ENCODE results near the gene GBP4.

The GBP4 gene

GRCh38 chr1:89169166-89169565 lies 29.6 kb downstream of the GBP4 start:
- DNase-seq (ENCODE audit: insufficient read length), result no peak
- no peak for FAIRE-seq
- TF ChIP-seq TAF1 (IDR thresholded peaks at IDR 0.05; ENCODE audit: borderline replicate concordance, low read depth, low read length) (no peak), POLR2A (IDR thresholded peaks at IDR 0.05; ENCODE audit: low read depth, low read length) (no peak), POLR2AphosphoS5 (IDR thresholded peaks at IDR 0.05; ENCODE audit: low read depth, low read length) (no peak)

GRCh38 chr1:89167590-89168230 lies 31.0 kb downstream of the GBP4 start:
- TF ChIP-seq POLR2AphosphoS5 (IDR thresholded peaks at IDR 0.05; ENCODE audit: low read depth, low read length) (no peak), TAF1 (IDR thresholded peaks at IDR 0.05; ENCODE audit: borderline replicate concordance, low read depth, low read length) (no peak), POLR2A (IDR thresholded peaks at IDR 0.05; ENCODE audit: low read depth, low read length) (no peak)

GRCh38 chr1:89166705-89167104 lies 32.0 kb downstream of the GBP4 start:
- DNase-seq (ENCODE audit: insufficient read length) (no peak), FAIRE-seq (no peak)
- TF ChIP-seq POLR2AphosphoS5 (IDR thresholded peaks at IDR 0.05; ENCODE audit: low read depth, low read length), result no peak

More at GRCh38 chr1:89167590-89168230, 31.0 kb downstream of the GBP4 start:
- DNase-seq (ENCODE audit: insufficient read length), result no peak
- FAIRE-seq, result no peak

GRCh38 chr1:89165811-89166210 lies 32.9 kb downstream of the GBP4 start:
- TF ChIP-seq TAF1 (IDR thresholded peaks at IDR 0.05; ENCODE audit: borderline replicate concordance, low read depth, low read length) (no peak), POLR2A (IDR thresholded peaks at IDR 0.05; ENCODE audit: low read depth, low read length) (no peak), POLR2AphosphoS5 (IDR thresholded peaks at IDR 0.05; ENCODE audit: low read depth, low read length) (no peak)
- FAIRE-seq, result no peak
- DNase-seq (ENCODE audit: insufficient read length), result no peak

GRCh38 chr1:89151047-89151446 lies 47.7 kb downstream of the GBP4 start:
- FAIRE-seq, result no peak
- DNase-seq (ENCODE audit: insufficient read length), result no peak
- no peak for TF ChIP-seq POLR2A (IDR thresholded peaks at IDR 0.05; ENCODE audit: low read depth, low read length)

- no peak for TF ChIP-seq POLR2AphosphoS5 (IDR thresholded peaks at IDR 0.05; ENCODE audit: low read depth, low read length)
- no peak for TF ChIP-seq POLR2A (IDR thresholded peaks at IDR 0.05; ENCODE audit: low read depth, low read length)
- no peak for TF ChIP-seq TAF1 (IDR thresholded peaks at IDR 0.05; ENCODE audit: borderline replicate concordance, low read depth, low read length)
- DNase-seq (ENCODE audit: insufficient read length), result no peak
- no peak for FAIRE-seq
These were observed 48.8 kb downstream of the GBP4 start for GRCh38 chr1:89149976-89150375.

- DNase-seq (ENCODE audit: insufficient read length) (no peak), FAIRE-seq (no peak)
- no peak for TF ChIP-seq POLR2AphosphoS5 (IDR thresholded peaks at IDR 0.05; ENCODE audit: low read depth, low read length)
- no peak for TF ChIP-seq TAF1 (IDR thresholded peaks at IDR 0.05; ENCODE audit: borderline replicate concordance, low read depth, low read length)
- no peak for TF ChIP-seq POLR2A (IDR thresholded peaks at IDR 0.05; ENCODE audit: low read depth, low read length)
These were observed 49.5 kb downstream of the GBP4 start for GRCh38 chr1:89149229-89149628.

- no peak for DNase-seq (ENCODE audit: insufficient read length)
- FAIRE-seq, result no peak
- TF ChIP-seq POLR2A (IDR thresholded peaks at IDR 0.05; ENCODE audit: low read depth, low read length), result no peak
These were observed 50.8 kb downstream of the GBP4 start for GRCh38 chr1:89147678-89148658.

GRCh38 chr1:89146721-89147120 lies 52.0 kb downstream of the GBP4 start:
- FAIRE-seq (no peak), DNase-seq (ENCODE audit: insufficient read length) (no peak)
- TF ChIP-seq POLR2A (IDR thresholded peaks at IDR 0.05; ENCODE audit: low read depth, low read length), result no peak
- TF ChIP-seq TAF1 (IDR thresholded peaks at IDR 0.05; ENCODE audit: borderline replicate concordance, low read depth, low read length), result no peak
- no peak for TF ChIP-seq POLR2AphosphoS5 (IDR thresholded peaks at IDR 0.05; ENCODE audit: low read depth, low read length)

GRCh38 chr1:89143484-89143883 lies 55.3 kb downstream of the GBP4 start:
- no peak for TF ChIP-seq POLR2A (IDR thresholded peaks at IDR 0.05; ENCODE audit: low read depth, low read length)
- no peak for TF ChIP-seq POLR2AphosphoS5 (IDR thresholded peaks at IDR 0.05; ENCODE audit: low read depth, low read length)
- no peak for TF ChIP-seq TAF1 (IDR thresholded peaks at IDR 0.05; ENCODE audit: borderline replicate concordance, low read depth, low read length)
- FAIRE-seq (no peak), DNase-seq (ENCODE audit: insufficient read length) (no peak)

- DNase-seq (ENCODE audit: insufficient read length) (no peak), FAIRE-seq (no peak)
- TF ChIP-seq POLR2AphosphoS5 (IDR thresholded peaks at IDR 0.05; ENCODE audit: low read depth, low read length), result no peak
- no peak for TF ChIP-seq POLR2A (IDR thresholded peaks at IDR 0.05; ENCODE audit: low read depth, low read length)
- no peak for TF ChIP-seq TAF1 (IDR thresholded peaks at IDR 0.05; ENCODE audit: borderline replicate concordance, low read depth, low read length)
These were observed 56.6 kb downstream of the GBP4 start for GRCh38 chr1:89142160-89142559.

- FAIRE-seq (no peak), DNase-seq (ENCODE audit: insufficient read length) (no peak)
- TF ChIP-seq POLR2AphosphoS5 (IDR thresholded peaks at IDR 0.05; ENCODE audit: low read depth, low read length) (no peak), POLR2A (IDR thresholded peaks at IDR 0.05; ENCODE audit: low read depth, low read length) (no peak), TAF1 (IDR thresholded peaks at IDR 0.05; ENCODE audit: borderline replicate concordance, low read depth, low read length) (no peak)
These were observed 65.0 kb downstream of the GBP4 start for GRCh38 chr1:89133747-89134146.

Data from GM12892 (cell line).